HepG2 (cell line): Measurements from ENCODE around the gene MAPRE3. TPM values are rescaled to one million over a fixed set of nuclear protein-coding genes. Genes with fewer than 3 reads are reported as not detected.

Experiments used
- AGO1 ChIP-seq: fragments of 200-400 bp; formaldehyde crosslinking; IDR thresholded peaks from 2 replicates; pipeline ENCODE4 v1.6.1; 2017; ENCODE audit warnings: mild to moderate bottlenecking, low read depth, low read length, moderate library complexity; ENCODE audit not compliant: poor library complexity, severe bottlenecking
- FOXO1 ChIP-seq: sonication (generic); formaldehyde crosslinking; IDR thresholded peaks from 2 replicates; pipeline ENCODE4 v1.4.0; 2020; ENCODE audit warnings: missing genetic modification reagents
- GZF1 ChIP-seq: sonication (generic); formaldehyde crosslinking; IDR thresholded peaks from 2 replicates; pipeline ENCODE4 v1.5.1; 2020; ENCODE audit warnings: mild to moderate bottlenecking, missing genetic modification reagents
- LCORL ChIP-seq, 2 experiments: fragments of 450-650 bp in 1 of 2; sonication (generic) in 1 of 2; formaldehyde crosslinking in 1 of 2; IDR thresholded peaks; 2 replicates each; pipeline versions ENCODE4 v1.5.0 to v1.6.1; 2017 to 2020; ENCODE audit warnings: antibody characterized with exemption in 1 of 2, missing genetic modification reagents in 1 of 2
- MTERF4 ChIP-seq: sonication (generic); formaldehyde crosslinking; IDR thresholded peaks from 2 replicates; pipeline ENCODE4 v1.8.0; 2023; ENCODE audit warnings: mild to moderate bottlenecking, missing genetic modification reagents
- MXD1 ChIP-seq: sonication (generic); formaldehyde crosslinking; IDR thresholded peaks from 2 replicates; pipeline ENCODE4 v1.4.0; 2020; ENCODE audit warnings: mild to moderate bottlenecking, missing genetic modification reagents
- PAXIP1 ChIP-seq: sonication (generic); formaldehyde crosslinking; conservative IDR thresholded peaks from 2 replicates; pipeline ENCODE4 v1.4.0; 2020; ENCODE audit warnings: mild to moderate bottlenecking, missing genetic modification reagents, moderate library complexity
- PBX3 ChIP-seq: sonication (generic); formaldehyde crosslinking; IDR thresholded peaks from 2 replicates; pipeline ENCODE4 v1.8.1; 2023; ENCODE audit warnings: missing genetic modification reagents, inconsistent platforms, borderline replicate concordance
- POLR2A ChIP-seq, 2 experiments: IDR thresholded peaks; 2 replicates each; pipeline ENCODE4 v1.6.1; 2011; ENCODE audit warnings: low read depth in 2 of 2, low read length in 2 of 2, mild to moderate bottlenecking in 1 of 2, moderate library complexity in 1 of 2; ENCODE audit not compliant: insufficient read depth in 1 of 2
- RARG ChIP-seq: sonication (generic); formaldehyde crosslinking; IDR thresholded peaks from 2 replicates; pipeline ENCODE4 v1.4.0; 2020; ENCODE audit warnings: low read depth, mild to moderate bottlenecking, missing genetic modification reagents
- THRA ChIP-seq: sonication (generic); formaldehyde crosslinking; IDR thresholded peaks from 2 replicates; pipeline ENCODE4 v1.4.0; 2020; ENCODE audit warnings: missing genetic modification reagents, borderline replicate concordance
- ZNF24 ChIP-seq: fragments of 450-650 bp; IDR thresholded peaks from 2 replicates; pipeline ENCODE4 v1.6.1; 2017; ENCODE audit warnings: antibody characterized with exemption, mild to moderate bottlenecking
- ZNF281 ChIP-seq: sonication (generic); formaldehyde crosslinking; IDR thresholded peaks from 2 replicates; pipeline ENCODE4 v1.4.0; 2020; ENCODE audit warnings: missing genetic modification reagents, borderline replicate concordance
- ZNF510 ChIP-seq: sonication (generic); formaldehyde crosslinking; IDR thresholded peaks from 2 replicates; pipeline ENCODE4 v1.4.0; 2020; ENCODE audit warnings: low read depth, mild to moderate bottlenecking, missing genetic modification reagents
- ZNF549 ChIP-seq: sonication (generic); formaldehyde crosslinking; IDR thresholded peaks from 2 replicates; pipeline ENCODE4 v1.5.0; 2020; ENCODE audit warnings: missing genetic modification reagents
- ZNF572 ChIP-seq: sonication (generic); formaldehyde crosslinking; IDR thresholded peaks from 2 replicates; pipeline ENCODE4 v1.5.1; 2020; ENCODE audit warnings: mild to moderate bottlenecking, missing genetic modification reagents
- polyA plus RNA-seq, 8 experiments: library from polyadenylated mRNA; depleted of rRNA in 3 of 8; stranded (reverse) in 7 of 8; unstranded in 1 of 8; fragments of >200 nt; fragmentation: Illumina TruSeq in 4 of 8; extraction: Trizol in 4 of 8; gene quantifications; 2 replicates each; pipeline versions ENCODE4 v1.2.1 to v1.2.3, GENCODE V29; 2011 to 2016; ENCODE audit warnings: low read depth in 4 of 8, missing spikeins in 1 of 8, mixed read lengths in 1 of 8; ENCODE audit not compliant: insufficient read depth in 1 of 8
- total RNA-seq, 5 experiments: library from RNA; depleted of rRNA; stranded (reverse); fragments of >200 nt; fragmentation: Illumina TruSeq; extraction: Trizol; gene quantifications; 2 replicates each; pipeline ENCODE4 v1.2.3, GENCODE V29; 2016; ENCODE audit warnings: low read depth in 1 of 5

MAPRE3 gene
- total and polyA plus RNA-seq, 2 of the 13 experiments (the other 11 are each of a cell fraction or from before 2014, with no cell fraction given) = 0.31 to 0.91 TPM

GRCh38 chr2:26925100-26925791 is 45.2 kb upstream of the MAPRE3 start (continued):
- peak; percentile 82 for TF ChIP-seq ZNF281
- TF ChIP-seq MXD1 (CRISPR knock-in tag) = peak; percentile 53; the same call in 1 of the 2 replicates
- peak; percentile 5; the same call in 1 of the 2 replicates for TF ChIP-seq MTERF4 (CRISPR knock-in tag)
- TF ChIP-seq GZF1 = 0 out of 2 replicates have a peak, but pooled peaks have one; percentile 38
- TF ChIP-seq ZNF24 = no peak
- TF ChIP-seq ZNF549 (CRISPR knock-in tag) = no peak
- TF ChIP-seq RARG (CRISPR knock-in tag) = no peak
- no peak for TF ChIP-seq ZNF572 (CRISPR knock-in tag)
- TF ChIP-seq AGO1 = no peak
- no peak for TF ChIP-seq LCORL (IDR thresholded peaks at IDR 0.05)
- peak; percentile 95 for TF ChIP-seq LCORL (CRISPR knock-in tag; IDR thresholded peaks at IDR 0.05)
- TF ChIP-seq FOXO1 (CRISPR knock-in tag) = peak; percentile 26; the same call in 1 of the 2 replicates
- TF ChIP-seq POLR2A (IDR thresholded peaks at IDR 0.05; ENCODE audit: insufficient read depth in 1 of 2, low read depth in 2 of 2, low read length in 2 of 2) = peak; percentile 50 to 68; a peak in 3 of 4 replicates
- TF ChIP-seq PAXIP1 (CRISPR knock-in tag) = peak; percentile 99
- no peak for TF ChIP-seq ZNF510 (CRISPR knock-in tag)
- TF ChIP-seq PBX3 = no peak
- peak; percentile 66; the same call in 1 of the 2 replicates for TF ChIP-seq THRA (CRISPR knock-in tag)
